ENCODE data around the gene ZNF133. TPM values are rescaled to one million over a fixed set of nuclear protein-coding genes. Genes with fewer than 3 reads are reported as not detected.

ZNF133 gene
- total RNA-seq, 1 experiment from 2014 or later = 8.2 TPM

DNA sequence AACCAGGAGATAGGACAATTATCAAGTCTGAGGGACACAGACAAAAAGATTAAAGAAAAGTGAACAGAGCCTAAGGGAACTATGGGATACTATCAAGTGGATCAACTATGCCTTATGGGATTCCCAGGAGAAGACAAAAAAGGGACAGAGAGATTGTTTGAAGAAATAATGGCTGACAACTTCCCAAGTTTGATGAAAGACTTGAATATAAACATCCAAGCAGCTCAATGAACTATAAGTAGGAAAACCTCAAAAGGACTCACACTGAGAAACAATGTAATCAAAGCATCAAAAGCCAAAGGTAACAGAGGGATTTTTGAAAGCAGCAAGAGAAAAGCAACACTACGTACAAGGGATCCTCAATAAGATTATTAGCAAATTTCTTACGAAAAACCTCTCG, 11.0 kb downstream of the ZNF133 start:
- no TSS peak for BruUV-seq (replicated peaks)
- POLR2A ChIA-PET = no interaction called here

DNA sequence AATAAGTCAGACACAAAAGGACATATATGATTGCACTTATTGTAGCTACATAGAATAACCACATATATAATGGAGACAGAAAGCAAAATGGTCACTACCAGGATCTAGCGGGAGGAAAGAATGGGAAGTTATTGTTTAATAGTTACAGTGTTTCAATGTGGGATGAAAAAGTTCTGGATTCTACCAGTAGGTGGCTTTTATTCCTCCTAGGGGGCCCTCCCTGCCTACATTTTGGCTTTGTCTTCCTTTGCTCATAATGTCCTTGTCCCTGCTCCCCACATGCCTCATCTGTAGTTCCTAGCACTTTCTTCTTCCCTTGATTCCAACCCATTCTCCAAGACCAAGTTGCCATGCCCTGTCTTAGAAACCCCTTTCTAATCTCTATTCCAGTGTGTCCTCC, 16.3 kb downstream of the ZNF133 start:
- in situ Hi-C loops (cut with HindIII; ENCODE audit: low pct_unique_long_range_greater_than_20kb, low sequenced_read_pairs) (no loop called here), intact Hi-C loops (cut with micrococcal nuclease; ENCODE audit: unreplicated experiment) (no loop called here)
- ATAC-seq (no peak), DNase-seq (ENCODE audit: low read depth, low spot score) (no peak)
- no peak overlapping the region for H3K27ac ChIP-seq (ENCODE audit: low read length)
- TF ChIP-seq, protein P1, sequence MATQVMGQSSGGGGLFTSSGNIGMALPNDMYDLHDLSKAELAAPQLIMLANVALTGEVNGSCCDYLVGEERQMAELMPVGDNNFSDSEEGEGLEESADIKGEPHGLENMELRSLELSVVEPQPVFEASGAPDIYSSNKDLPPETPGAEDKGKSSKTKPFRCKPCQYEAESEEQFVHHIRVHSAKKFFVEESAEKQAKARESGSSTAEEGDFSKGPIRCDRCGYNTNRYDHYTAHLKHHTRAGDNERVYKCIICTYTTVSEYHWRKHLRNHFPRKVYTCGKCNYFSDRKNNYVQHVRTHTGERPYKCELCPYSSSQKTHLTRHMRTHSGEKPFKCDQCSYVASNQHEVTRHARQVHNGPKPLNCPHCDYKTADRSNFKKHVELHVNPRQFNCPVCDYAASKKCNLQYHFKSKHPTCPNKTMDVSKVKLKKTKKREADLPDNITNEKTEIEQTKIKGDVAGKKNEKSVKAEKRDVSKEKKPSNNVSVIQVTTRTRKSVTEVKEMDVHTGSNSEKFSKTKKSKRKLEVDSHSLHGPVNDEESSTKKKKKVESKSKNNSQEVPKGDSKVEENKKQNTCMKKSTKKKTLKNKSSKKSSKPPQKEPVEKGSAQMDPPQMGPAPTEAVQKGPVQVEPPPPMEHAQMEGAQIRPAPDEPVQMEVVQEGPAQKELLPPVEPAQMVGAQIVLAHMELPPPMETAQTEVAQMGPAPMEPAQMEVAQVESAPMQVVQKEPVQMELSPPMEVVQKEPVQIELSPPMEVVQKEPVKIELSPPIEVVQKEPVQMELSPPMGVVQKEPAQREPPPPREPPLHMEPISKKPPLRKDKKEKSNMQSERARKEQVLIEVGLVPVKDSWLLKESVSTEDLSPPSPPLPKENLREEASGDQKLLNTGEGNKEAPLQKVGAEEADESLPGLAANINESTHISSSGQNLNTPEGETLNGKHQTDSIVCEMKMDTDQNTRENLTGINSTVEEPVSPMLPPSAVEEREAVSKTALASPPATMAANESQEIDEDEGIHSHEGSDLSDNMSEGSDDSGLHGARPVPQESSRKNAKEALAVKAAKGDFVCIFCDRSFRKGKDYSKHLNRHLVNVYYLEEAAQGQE (IDR thresholded peaks at IDR 0.05; ENCODE audit: insufficient read depth in 1 of 2, low read depth in 2 of 2, low read length in 1 of 2) = no peak
- no peak for TF ChIP-seq POLR2AphosphoS5 (IDR thresholded peaks at IDR 0.05; ENCODE audit: low read depth, low read length)
- TF ChIP-seq, protein P2, sequence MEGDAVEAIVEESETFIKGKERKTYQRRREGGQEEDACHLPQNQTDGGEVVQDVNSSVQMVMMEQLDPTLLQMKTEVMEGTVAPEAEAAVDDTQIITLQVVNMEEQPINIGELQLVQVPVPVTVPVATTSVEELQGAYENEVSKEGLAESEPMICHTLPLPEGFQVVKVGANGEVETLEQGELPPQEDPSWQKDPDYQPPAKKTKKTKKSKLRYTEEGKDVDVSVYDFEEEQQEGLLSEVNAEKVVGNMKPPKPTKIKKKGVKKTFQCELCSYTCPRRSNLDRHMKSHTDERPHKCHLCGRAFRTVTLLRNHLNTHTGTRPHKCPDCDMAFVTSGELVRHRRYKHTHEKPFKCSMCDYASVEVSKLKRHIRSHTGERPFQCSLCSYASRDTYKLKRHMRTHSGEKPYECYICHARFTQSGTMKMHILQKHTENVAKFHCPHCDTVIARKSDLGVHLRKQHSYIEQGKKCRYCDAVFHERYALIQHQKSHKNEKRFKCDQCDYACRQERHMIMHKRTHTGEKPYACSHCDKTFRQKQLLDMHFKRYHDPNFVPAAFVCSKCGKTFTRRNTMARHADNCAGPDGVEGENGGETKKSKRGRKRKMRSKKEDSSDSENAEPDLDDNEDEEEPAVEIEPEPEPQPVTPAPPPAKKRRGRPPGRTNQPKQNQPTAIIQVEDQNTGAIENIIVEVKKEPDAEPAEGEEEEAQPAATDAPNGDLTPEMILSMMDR (IDR thresholded peaks at IDR 0.05) = peak; percentile 26; the same call in 1 of the 2 replicates
- TF ChIP-seq SIN3A (IDR thresholded peaks at IDR 0.05; ENCODE audit: borderline replicate concordance, insufficient read depth, low read depth, low read length) = no peak
- no peak for TF ChIP-seq TCF7L2 (IDR thresholded peaks at IDR 0.05; ENCODE audit: low read depth, low read length)
- no peaks in the 10 kb centered on the region for H3K36me3 ChIP-seq (ENCODE audit: control insufficient read depth, insufficient read depth, low read length)
- BruUV-seq (replicated peaks) = no TSS peak
- POLR2A ChIA-PET = no interaction called here
- no peaks in the 10 kb centered on the region for H3K9me3 ChIP-seq (ENCODE audit: control insufficient read depth, insufficient read depth, low read depth, low read length)
- CTCF ChIA-PET = no interaction called here
- no peak overlapping the region for H3K4me3 ChIP-seq (ENCODE audit: low read depth in 2 of 2, low read length in 2 of 2)
- no peaks in the 10 kb centered on the region for H3K27me3 ChIP-seq (ENCODE audit: control insufficient read depth, insufficient read depth, low read length)
- no peaks in the 10 kb centered on the region for H3K4me1 ChIP-seq (ENCODE audit: control insufficient read depth, insufficient read depth, low read length)

More for the DNA sequence above, 11.0 kb downstream of the ZNF133 start:
- intact Hi-C loops (cut with micrococcal nuclease; ENCODE audit: unreplicated experiment) = no loop called here
- in situ Hi-C loops (cut with HindIII; ENCODE audit: low pct_unique_long_range_greater_than_20kb, low sequenced_read_pairs) = no loop called here
- no peak for TF ChIP-seq POLR2AphosphoS5 (IDR thresholded peaks at IDR 0.05; ENCODE audit: low read depth, low read length)
- no peak for TF ChIP-seq TCF7L2 (IDR thresholded peaks at IDR 0.05; ENCODE audit: low read depth, low read length)
- no peak for TF ChIP-seq SIN3A (IDR thresholded peaks at IDR 0.05; ENCODE audit: borderline replicate concordance, insufficient read depth, low read depth, low read length)
- TF ChIP-seq, protein P1 (IDR thresholded peaks at IDR 0.05; ENCODE audit: insufficient read depth in 1 of 2, low read depth in 2 of 2, low read length in 1 of 2) = no peak
- TF ChIP-seq, protein P2 (IDR thresholded peaks at IDR 0.05) = no peak
- Histone ChIP-seq H3K27ac (ENCODE audit: low read length) (no peak overlapping the region), H3K9me3 (ENCODE audit: control insufficient read depth, insufficient read depth, low read depth, low read length) (no peaks in the 10 kb centered on the region), H3K4me3 (ENCODE audit: low read depth in 2 of 2, low read length in 2 of 2) (no peak overlapping the region), H3K4me1 (ENCODE audit: control insufficient read depth, insufficient read depth, low read length) (no peaks in the 10 kb centered on the region), H3K27me3 (ENCODE audit: control insufficient read depth, insufficient read depth, low read length) (no peaks in the 10 kb centered on the region), H3K36me3 (ENCODE audit: control insufficient read depth, insufficient read depth, low read length) (no peaks in the 10 kb centered on the region)
- DNase-seq (ENCODE audit: low read depth, low spot score) = no peak
- CTCF ChIA-PET = interaction anchor here (0.7 kb wide), 1 partner anchor 45 kb away, joined by 3 read pairs; no protein-coding TSS in a partner anchor
- no peak for ATAC-seq

Data from Panc1 (cell line).